ENCODE data around the gene LCP2. TPM values are rescaled to one million over a fixed set of nuclear protein-coding genes. Genes with fewer than 3 reads are reported as not detected.
A peak's percentile ranks its signal among the peaks of the same experiment; 100 is the strongest.

LCP2 gene
- 100 to 1,000 TPM; 282 to 360 TPM for total RNA-seq

- DNase-seq (ENCODE audit: low spot score) (peak; percentile 73), ATAC-seq (peak; percentile 69)
- Mint-ChIP-seq H3K4me1 (ENCODE audit: low read depth in 2 of 2) (peaks cover 64 to 70% of the 10 kb centered on the region in 2 donors), H3K9me3 (no peaks in the 10 kb centered on the region), H3K27me3 (no peaks in the 10 kb centered on the region), H3K4me3 (peak within 1 kb of the TSS; percentile 96), H3K36me3 (peaks cover 36% of the 10 kb centered on the region), H3K27ac (peak within 1 kb of the TSS; percentile 96 to 99)
Measured at GRCh38 chr5:170297589-170298462, at the start of gene LCP2. TSS of gene LCP2 (minus strand) at chr5:170297777. CDS start at chr5:170297611, 166 bp downstream.

GRCh38 chr5:170347022-170347567 is 49.5 kb upstream of the LCP2 start:
- Mint-ChIP-seq H3K4me1 (ENCODE audit: low read depth in 2 of 2) (peaks cover 3 to 6% of the 10 kb centered on the region in 2 donors), H3K9me3 (no peaks in the 10 kb centered on the region), H3K27ac (no peak overlapping the region), H3K36me3 (no peaks in the 10 kb centered on the region), H3K27me3 (peaks cover 18 to 47% of the 10 kb centered on the region in 2 donors), H3K4me3 (no peak overlapping the region)
- ATAC-seq: no peak
- no peak for DNase-seq (ENCODE audit: low spot score)

- no peaks in the 10 kb centered on the region for H3K36me3 Mint-ChIP-seq
- peaks cover 18 to 47% of the 10 kb centered on the region in 2 donors for H3K27me3 Mint-ChIP-seq
- H3K4me3 Mint-ChIP-seq: no peak overlapping the region
- DNase-seq (ENCODE audit: low spot score) (no peak), ATAC-seq (no peak)
- no peaks in the 10 kb centered on the region for H3K9me3 Mint-ChIP-seq
- peaks cover 3 to 6% of the 10 kb centered on the region in 2 donors for H3K4me1 Mint-ChIP-seq (ENCODE audit: low read depth in 2 of 2)
- H3K27ac Mint-ChIP-seq: no peak overlapping the region
Measured at GRCh38 chr5:170345971-170346370, 48.4 kb upstream of the LCP2 start.

- Mint-ChIP-seq H3K27me3 (peaks cover 10 to 22% of the 10 kb centered on the region in 2 donors), H3K27ac (no peak overlapping the region), H3K4me1 (ENCODE audit: low read depth in 2 of 2) (peaks cover 6 to 9% of the 10 kb centered on the region in 2 donors), H3K9me3 (no peaks in the 10 kb centered on the region), H3K4me3 (no peak overlapping the region), H3K36me3 (no peaks in the 10 kb centered on the region)
- ATAC-seq (no peak), DNase-seq (ENCODE audit: low spot score) (no peak)
Measured at GRCh38 chr5:170343177-170343576, 45.6 kb upstream of the LCP2 start.

GRCh38 chr5:170342153-170342725 is 44.7 kb upstream of the LCP2 start:
- Mint-ChIP-seq H3K36me3 (no peaks in the 10 kb centered on the region), H3K27me3 (peaks cover 4 to 13% of the 10 kb centered on the region in 2 donors), H3K9me3 (no peaks in the 10 kb centered on the region), H3K4me1 (ENCODE audit: low read depth in 2 of 2) (peaks cover 0 to 9% of the 10 kb centered on the region in 2 donors), H3K4me3 (no peak overlapping the region), H3K27ac (no peak overlapping the region)
- no peak for DNase-seq (ENCODE audit: low spot score)
- ATAC-seq: no peak

- peaks cover 4 to 7% of the 10 kb centered on the region in 2 donors for H3K27me3 Mint-ChIP-seq
- DNase-seq (ENCODE audit: low spot score) (no peak), ATAC-seq (no peak)
- H3K4me1 Mint-ChIP-seq (ENCODE audit: low read depth in 2 of 2): peaks cover 0 to 14% of the 10 kb centered on the region in 2 donors
- H3K9me3 Mint-ChIP-seq: no peaks in the 10 kb centered on the region
- H3K27ac Mint-ChIP-seq: no peak overlapping the region
- no peak overlapping the region for H3K4me3 Mint-ChIP-seq
- no peaks in the 10 kb centered on the region for H3K36me3 Mint-ChIP-seq
Measured at GRCh38 chr5:170341545-170341944, 44.0 kb upstream of the LCP2 start.

GRCh38 chr5:170339780-170340167 is 42.2 kb upstream of the LCP2 start:
- H3K27me3 Mint-ChIP-seq: no peaks in the 10 kb centered on the region
- no peak for ATAC-seq
- no peak overlapping the region for H3K4me3 Mint-ChIP-seq
- no peaks in the 10 kb centered on the region for H3K9me3 Mint-ChIP-seq
- no peak overlapping the region for H3K27ac Mint-ChIP-seq
- no peaks in the 10 kb centered on the region for H3K36me3 Mint-ChIP-seq
- no peak for DNase-seq (ENCODE audit: low spot score)
- H3K4me1 Mint-ChIP-seq (ENCODE audit: low read depth in 2 of 2): peaks cover 15 to 19% of the 10 kb centered on the region in 2 donors

- Mint-ChIP-seq H3K4me3 (no peak overlapping the region), H3K27ac (peak overlapping the region in 1 of 2 donors; percentile 40), H3K27me3 (no peaks in the 10 kb centered on the region), H3K36me3 (no peaks in the 10 kb centered on the region), H3K9me3 (no peaks in the 10 kb centered on the region), H3K4me1 (ENCODE audit: low read depth in 2 of 2) (peaks cover 21 to 25% of the 10 kb centered on the region in 2 donors)
- ATAC-seq (peak; percentile 70 to 87), DNase-seq (ENCODE audit: low spot score) (peak; percentile 67)
Measured at GRCh38 chr5:170338933-170339779, 41.6 kb upstream of the LCP2 start.

- Mint-ChIP-seq H3K36me3 (no peaks in the 10 kb centered on the region), H3K27ac (peak overlapping the region in 1 of 2 donors; percentile 40), H3K4me3 (no peak overlapping the region), H3K27me3 (no peaks in the 10 kb centered on the region), H3K9me3 (no peaks in the 10 kb centered on the region), H3K4me1 (ENCODE audit: low read depth in 2 of 2) (peaks cover 29 to 31% of the 10 kb centered on the region in 2 donors)
- DNase-seq (ENCODE audit: low spot score): peak; percentile 32
- ATAC-seq: no peak
Measured at GRCh38 chr5:170338291-170338690, 40.7 kb upstream of the LCP2 start.

GRCh38 chr5:170337045-170337733 is 39.6 kb upstream of the LCP2 start:
- DNase-seq (ENCODE audit: low spot score): peak; percentile 28
- peaks cover 40 to 41% of the 10 kb centered on the region in 2 donors for H3K4me1 Mint-ChIP-seq (ENCODE audit: low read depth in 2 of 2)
- no peaks in the 10 kb centered on the region for H3K27me3 Mint-ChIP-seq
- H3K9me3 Mint-ChIP-seq: no peaks in the 10 kb centered on the region
- no peaks in the 10 kb centered on the region for H3K36me3 Mint-ChIP-seq
- no peak overlapping the region for H3K27ac Mint-ChIP-seq
- ATAC-seq: no peak
- no peak overlapping the region for H3K4me3 Mint-ChIP-seq

- Mint-ChIP-seq H3K4me1 (ENCODE audit: low read depth in 2 of 2) (peaks cover 45 to 49% of the 10 kb centered on the region in 2 donors), H3K4me3 (no peak overlapping the region), H3K9me3 (no peaks in the 10 kb centered on the region), H3K27me3 (no peaks in the 10 kb centered on the region), H3K36me3 (no peaks in the 10 kb centered on the region), H3K27ac (no peak overlapping the region)
- no peak for ATAC-seq
- DNase-seq (ENCODE audit: low spot score): peak; percentile 46
Measured at GRCh38 chr5:170336065-170336464, 38.5 kb upstream of the LCP2 start.

- Mint-ChIP-seq H3K9me3 (no peaks in the 10 kb centered on the region), H3K27me3 (no peaks in the 10 kb centered on the region), H3K4me3 (no peak overlapping the region), H3K27ac (no peak overlapping the region), H3K36me3 (no peaks in the 10 kb centered on the region), H3K4me1 (ENCODE audit: low read depth in 2 of 2) (peaks cover 45 to 50% of the 10 kb centered on the region in 2 donors)
- ATAC-seq (no peak), DNase-seq (ENCODE audit: low spot score) (peak; percentile 57)
Measured at GRCh38 chr5:170334626-170335025, 37.0 kb upstream of the LCP2 start.
